ENCODE results near the gene SLC6A11. TPM values are rescaled to one million over a fixed set of nuclear protein-coding genes. Genes with fewer than 3 reads are reported as not detected.

The SLC6A11 gene
- total and polyA plus RNA-seq, 9 donors = under 0.01 to 0.33 (median 0.07) TPM; not detected in 2

DNA sequence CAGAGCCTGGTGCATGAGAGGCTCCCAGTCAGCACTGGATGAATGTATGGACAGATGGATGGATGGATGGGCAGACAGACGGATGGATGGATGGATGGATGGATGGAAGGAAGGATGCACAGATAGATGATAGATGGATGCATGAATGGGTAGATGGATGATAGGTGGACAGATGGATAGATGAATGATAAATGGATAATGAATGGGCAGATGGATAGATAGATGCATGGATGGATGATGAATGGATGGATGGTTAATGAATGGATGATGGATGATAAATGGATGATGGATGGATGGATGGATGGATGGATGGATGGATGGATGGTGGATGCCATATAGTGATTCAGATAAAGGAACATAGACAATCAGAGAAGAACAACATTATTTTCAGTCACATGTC, 71.0 kb downstream of the SLC6A11 start:
- H3K9me3 ChIP-seq = no peaks in the 10 kb centered on the region
- intact Hi-C loops (cut with DNase I) = no loop called here
- H3K36me3 ChIP-seq = no peaks in the 10 kb centered on the region
- H3K4me3 ChIP-seq = no peak overlapping the region
- H3K27ac ChIP-seq = no peak overlapping the region
- no peak for DNase-seq
- no peaks in the 10 kb centered on the region for H3K4me1 ChIP-seq (ENCODE audit: insufficient read depth)
- H3K27me3 ChIP-seq = no peaks in the 10 kb centered on the region
- no peak for TF ChIP-seq POLR2A (IDR thresholded peaks at IDR 0.05)
- TF ChIP-seq EP300 (IDR thresholded peaks at IDR 0.05) = no peak
- TF ChIP-seq, protein P1, sequence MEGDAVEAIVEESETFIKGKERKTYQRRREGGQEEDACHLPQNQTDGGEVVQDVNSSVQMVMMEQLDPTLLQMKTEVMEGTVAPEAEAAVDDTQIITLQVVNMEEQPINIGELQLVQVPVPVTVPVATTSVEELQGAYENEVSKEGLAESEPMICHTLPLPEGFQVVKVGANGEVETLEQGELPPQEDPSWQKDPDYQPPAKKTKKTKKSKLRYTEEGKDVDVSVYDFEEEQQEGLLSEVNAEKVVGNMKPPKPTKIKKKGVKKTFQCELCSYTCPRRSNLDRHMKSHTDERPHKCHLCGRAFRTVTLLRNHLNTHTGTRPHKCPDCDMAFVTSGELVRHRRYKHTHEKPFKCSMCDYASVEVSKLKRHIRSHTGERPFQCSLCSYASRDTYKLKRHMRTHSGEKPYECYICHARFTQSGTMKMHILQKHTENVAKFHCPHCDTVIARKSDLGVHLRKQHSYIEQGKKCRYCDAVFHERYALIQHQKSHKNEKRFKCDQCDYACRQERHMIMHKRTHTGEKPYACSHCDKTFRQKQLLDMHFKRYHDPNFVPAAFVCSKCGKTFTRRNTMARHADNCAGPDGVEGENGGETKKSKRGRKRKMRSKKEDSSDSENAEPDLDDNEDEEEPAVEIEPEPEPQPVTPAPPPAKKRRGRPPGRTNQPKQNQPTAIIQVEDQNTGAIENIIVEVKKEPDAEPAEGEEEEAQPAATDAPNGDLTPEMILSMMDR (IDR thresholded peaks at IDR 0.05) = no peak
- WGBS, 3 donors = 68 to 84% (median 80%) methylated on average over 1 of the region's 1 CpG

DNA sequence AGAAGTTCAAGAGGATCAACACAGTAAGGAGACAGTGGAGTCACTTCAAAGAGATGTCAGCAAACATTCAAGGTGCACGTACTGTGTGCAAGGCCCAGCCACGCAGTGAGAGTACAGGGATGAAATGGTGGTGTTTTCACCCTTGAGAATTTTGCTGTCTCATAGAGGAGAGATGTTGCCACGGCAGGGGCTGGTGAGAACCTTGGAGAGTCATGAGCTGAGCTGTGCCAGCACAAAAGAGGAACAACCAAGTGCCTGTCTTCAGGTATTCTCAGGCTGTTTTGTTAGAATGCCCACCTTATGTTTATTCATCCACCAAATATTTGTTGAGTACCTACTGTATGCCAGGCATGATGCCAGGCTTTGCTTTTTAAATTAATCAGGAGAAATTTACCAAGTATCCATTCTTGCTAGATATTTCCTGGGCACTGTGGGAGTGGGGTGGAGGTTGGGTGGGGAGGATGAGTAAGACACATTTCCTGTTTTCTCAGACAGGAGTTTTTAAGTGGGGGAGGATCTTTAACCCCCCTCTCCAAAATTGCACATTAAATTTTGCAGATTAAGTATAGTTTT, 72.6 kb downstream of the SLC6A11 start:
- H3K9me3 ChIP-seq = no peaks in the 10 kb centered on the region
- no peak overlapping the region for H3K27ac ChIP-seq
- TF ChIP-seq POLR2A (IDR thresholded peaks at IDR 0.05) = no peak
- TF ChIP-seq, protein P1 (IDR thresholded peaks at IDR 0.05) = no peak
- no peak for TF ChIP-seq EP300 (IDR thresholded peaks at IDR 0.05)
- no peaks in the 10 kb centered on the region for H3K36me3 ChIP-seq
- H3K4me1 ChIP-seq (ENCODE audit: insufficient read depth) = no peaks in the 10 kb centered on the region
- 54 to 69% (median 64%) methylated on average over 3 of the region's 3 CpGs for WGBS, 3 donors
- DNase-seq = no peak
- no peak overlapping the region for H3K4me3 ChIP-seq
- H3K27me3 ChIP-seq = no peaks in the 10 kb centered on the region
- intact Hi-C loops (cut with DNase I) = no loop called here

DNA sequence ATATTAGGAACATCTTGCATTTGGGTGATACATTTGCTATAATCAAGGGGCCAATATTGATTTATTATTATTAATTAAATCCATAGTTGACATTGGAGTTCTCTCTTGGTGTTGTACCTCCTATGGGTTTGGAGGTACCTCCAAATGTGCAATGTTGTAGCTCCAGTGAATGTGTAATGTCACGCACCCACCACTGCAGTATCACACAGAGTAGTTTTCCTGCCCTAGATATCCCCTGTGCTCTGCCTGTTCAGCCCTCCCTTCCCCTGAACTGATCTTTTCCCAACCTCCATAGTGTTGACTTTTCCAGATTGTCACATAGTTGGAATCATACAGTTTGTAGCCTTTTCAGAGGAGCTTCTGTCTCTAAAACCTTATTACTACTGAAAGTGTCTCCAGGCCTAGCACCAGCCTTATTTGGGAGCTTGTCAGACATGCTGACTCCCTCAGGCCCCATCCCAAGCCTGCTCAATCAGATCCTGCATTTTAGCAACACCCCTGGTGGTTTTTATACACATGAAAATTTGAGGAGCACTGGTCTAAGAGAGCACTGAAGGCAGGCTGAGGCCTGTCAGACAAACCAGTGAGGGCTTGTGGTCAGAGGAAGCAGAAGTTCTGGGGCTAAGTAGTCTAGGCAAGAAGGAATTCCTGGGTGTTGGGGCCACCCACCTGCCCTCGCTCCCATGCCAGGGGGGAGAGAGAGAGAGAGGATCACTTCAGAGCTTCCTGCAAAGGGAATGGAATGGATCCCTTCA, 73.4 kb downstream of the SLC6A11 start:
- Histone ChIP-seq H3K4me3 (no peak overlapping the region), H3K9me3 (no peaks in the 10 kb centered on the region), H3K4me1 (ENCODE audit: insufficient read depth) (no peaks in the 10 kb centered on the region), H3K27ac (no peak overlapping the region), H3K27me3 (no peaks in the 10 kb centered on the region), H3K36me3 (no peaks in the 10 kb centered on the region)
- DNase-seq = no peak
- 74 to 84% (median 78%) methylated on average over 2 of the region's 2 CpGs for WGBS, 3 donors
- no peak for TF ChIP-seq EP300 (IDR thresholded peaks at IDR 0.05)
- no peak for TF ChIP-seq POLR2A (IDR thresholded peaks at IDR 0.05)
- TF ChIP-seq, protein P1 (IDR thresholded peaks at IDR 0.05) = no peak
- intact Hi-C loops (cut with DNase I) = no loop called here

GRCh38 chr3:10890665-10891064, 74.6 kb downstream of the SLC6A11 start:
- Histone ChIP-seq H3K4me3 (no peak overlapping the region), H3K9me3 (no peaks in the 10 kb centered on the region), H3K36me3 (no peaks in the 10 kb centered on the region), H3K27ac (no peak overlapping the region), H3K4me1 (ENCODE audit: insufficient read depth) (no peaks in the 10 kb centered on the region), H3K27me3 (no peaks in the 10 kb centered on the region)
- WGBS, 3 donors = 48 to 71% (median 65%) methylated on average over 1 of the region's 1 CpG
- intact Hi-C loops (cut with DNase I) = no loop called here
- TF ChIP-seq POLR2A (IDR thresholded peaks at IDR 0.05) (no peak), EP300 (IDR thresholded peaks at IDR 0.05) (no peak)
- TF ChIP-seq, protein P1 (IDR thresholded peaks at IDR 0.05) = no peak
- no peak for DNase-seq
